Measurements from ENCODE around the gene ADCY3.

GRCh38 chr2:24881158-24881557 is 38.9 kb downstream of the ADCY3 start:
- no peak for TF ChIP-seq EZH2 (IDR thresholded peaks at IDR 0.05; ENCODE audit: borderline replicate concordance, low read depth, low read length, severe bottlenecking)
- TF ChIP-seq, protein P1, sequence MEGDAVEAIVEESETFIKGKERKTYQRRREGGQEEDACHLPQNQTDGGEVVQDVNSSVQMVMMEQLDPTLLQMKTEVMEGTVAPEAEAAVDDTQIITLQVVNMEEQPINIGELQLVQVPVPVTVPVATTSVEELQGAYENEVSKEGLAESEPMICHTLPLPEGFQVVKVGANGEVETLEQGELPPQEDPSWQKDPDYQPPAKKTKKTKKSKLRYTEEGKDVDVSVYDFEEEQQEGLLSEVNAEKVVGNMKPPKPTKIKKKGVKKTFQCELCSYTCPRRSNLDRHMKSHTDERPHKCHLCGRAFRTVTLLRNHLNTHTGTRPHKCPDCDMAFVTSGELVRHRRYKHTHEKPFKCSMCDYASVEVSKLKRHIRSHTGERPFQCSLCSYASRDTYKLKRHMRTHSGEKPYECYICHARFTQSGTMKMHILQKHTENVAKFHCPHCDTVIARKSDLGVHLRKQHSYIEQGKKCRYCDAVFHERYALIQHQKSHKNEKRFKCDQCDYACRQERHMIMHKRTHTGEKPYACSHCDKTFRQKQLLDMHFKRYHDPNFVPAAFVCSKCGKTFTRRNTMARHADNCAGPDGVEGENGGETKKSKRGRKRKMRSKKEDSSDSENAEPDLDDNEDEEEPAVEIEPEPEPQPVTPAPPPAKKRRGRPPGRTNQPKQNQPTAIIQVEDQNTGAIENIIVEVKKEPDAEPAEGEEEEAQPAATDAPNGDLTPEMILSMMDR (IDR thresholded peaks at IDR 0.05; ENCODE audit: borderline replicate concordance, extremely low read depth, low read length, poor library complexity, severe bottlenecking): no peak

Measured in DND-41 (cell line).